Renal cortical epithelial cell (primary cell): Measurements from ENCODE around the gene GLI1. TPM values are rescaled to one million over a fixed set of nuclear protein-coding genes. Genes with fewer than 3 reads are reported as not detected.
"Not testable (repeated sequence)": the region's sequence is repeated elsewhere in the genome, so short reads cannot be mapped to it uniquely, and the experiment has no call there.

ENCODE experiments used
- DNase-seq: peaks from one replicate; pipeline ENCODE4 v3.0.0-alpha.2; 2011; ENCODE audit warnings: low read depth
- total RNA-seq: library from RNA; depleted of rRNA; stranded (reverse); fragments of >200 nt; gene quantifications from 2 replicates; pipeline ENCODE4 v1.2.3, GENCODE V29; 2014

The GLI1 gene
- total RNA-seq, 1 donor from 2014 or later, result 0.50 TPM

DNA sequence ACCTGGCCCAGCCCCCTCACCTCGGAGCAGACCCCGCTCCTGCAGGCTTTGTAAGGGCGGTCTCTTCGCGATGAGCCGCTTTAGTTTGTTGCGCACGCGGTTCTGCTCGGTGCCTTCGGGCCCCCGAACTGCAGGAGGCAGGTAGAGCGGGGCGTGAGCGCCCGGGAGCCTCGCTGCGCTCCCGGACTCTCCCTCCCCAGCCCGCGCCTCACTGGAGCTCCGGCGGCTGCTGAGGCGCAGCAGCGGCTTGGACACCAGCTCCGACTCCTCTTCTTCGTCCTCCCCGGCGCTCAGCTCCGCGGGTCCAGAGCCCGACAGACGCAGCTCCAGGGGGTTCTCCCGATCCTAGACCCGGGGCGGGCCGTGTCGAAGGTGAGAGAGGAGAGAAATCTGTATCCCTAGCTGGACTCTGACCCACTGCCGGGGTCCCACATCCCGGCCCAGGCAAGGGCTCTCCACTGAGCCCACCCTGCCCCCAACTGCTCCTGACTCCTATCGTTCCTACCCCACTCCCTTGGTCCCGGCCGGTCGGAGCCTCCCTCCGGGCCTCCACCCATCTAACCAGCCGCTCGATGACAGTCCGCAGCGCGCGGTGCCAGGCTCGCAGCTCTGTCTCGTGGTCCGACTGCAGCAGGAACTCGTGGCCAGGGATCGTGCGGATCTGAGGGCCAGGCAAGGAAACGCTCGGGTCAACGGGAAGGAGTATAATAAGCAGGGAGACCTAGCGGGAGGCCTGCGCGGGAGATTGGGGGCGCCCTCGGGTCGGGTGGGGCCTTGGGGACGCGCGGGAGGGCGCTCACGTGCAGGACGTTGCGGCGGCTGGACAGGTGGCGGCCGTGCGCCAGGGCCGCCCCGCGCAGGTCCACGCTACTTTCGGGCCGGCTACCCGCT lies 15.9 kb downstream of the GLI1 start:
- no peak for DNase-seq

DNA sequence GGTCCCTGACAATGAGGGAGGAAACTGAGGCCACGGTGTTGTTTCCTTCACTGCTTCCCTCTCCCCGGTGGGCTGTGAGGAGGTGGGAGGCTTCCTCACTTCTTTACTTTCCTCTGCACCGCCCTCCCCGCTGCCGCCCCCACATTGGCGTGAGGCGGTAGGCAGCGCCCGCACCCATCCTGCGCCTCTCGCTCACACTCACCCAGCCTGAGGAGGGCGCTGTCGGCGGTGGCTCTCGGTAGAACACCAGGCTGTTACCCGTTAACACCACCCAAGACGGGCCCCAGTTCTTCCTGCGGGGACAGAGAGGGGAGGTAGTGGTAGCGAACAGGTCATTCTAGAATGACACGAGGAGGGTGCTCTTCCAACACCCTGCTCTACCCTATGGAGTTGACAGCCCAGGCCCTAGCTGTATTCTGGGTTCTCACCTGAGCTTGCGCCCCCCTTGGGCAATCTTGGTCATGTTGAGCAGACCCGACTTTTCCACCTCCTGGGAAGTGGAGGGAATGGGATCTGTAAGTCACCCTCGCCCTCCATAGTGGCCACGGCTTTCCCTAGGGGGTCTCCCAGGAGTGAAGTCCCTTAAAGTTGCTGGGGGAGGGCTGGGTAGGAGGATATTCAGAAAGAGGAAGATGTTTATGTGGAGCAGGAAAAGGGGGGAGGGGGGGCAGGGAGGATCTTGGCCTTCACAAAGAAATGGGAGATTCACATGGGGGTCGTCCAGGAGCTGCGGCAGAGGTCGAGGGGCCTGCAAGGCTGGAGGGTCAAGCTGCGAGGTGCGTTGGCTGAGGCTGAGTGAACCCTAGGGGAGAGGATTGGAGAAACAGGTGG lies 16.8 kb downstream of the GLI1 start:
- no peak for DNase-seq

- DNase-seq, result no peak
Observed at GRCh38 chr12:57476993-57477709, 17.6 kb downstream of the GLI1 start.

DNA sequence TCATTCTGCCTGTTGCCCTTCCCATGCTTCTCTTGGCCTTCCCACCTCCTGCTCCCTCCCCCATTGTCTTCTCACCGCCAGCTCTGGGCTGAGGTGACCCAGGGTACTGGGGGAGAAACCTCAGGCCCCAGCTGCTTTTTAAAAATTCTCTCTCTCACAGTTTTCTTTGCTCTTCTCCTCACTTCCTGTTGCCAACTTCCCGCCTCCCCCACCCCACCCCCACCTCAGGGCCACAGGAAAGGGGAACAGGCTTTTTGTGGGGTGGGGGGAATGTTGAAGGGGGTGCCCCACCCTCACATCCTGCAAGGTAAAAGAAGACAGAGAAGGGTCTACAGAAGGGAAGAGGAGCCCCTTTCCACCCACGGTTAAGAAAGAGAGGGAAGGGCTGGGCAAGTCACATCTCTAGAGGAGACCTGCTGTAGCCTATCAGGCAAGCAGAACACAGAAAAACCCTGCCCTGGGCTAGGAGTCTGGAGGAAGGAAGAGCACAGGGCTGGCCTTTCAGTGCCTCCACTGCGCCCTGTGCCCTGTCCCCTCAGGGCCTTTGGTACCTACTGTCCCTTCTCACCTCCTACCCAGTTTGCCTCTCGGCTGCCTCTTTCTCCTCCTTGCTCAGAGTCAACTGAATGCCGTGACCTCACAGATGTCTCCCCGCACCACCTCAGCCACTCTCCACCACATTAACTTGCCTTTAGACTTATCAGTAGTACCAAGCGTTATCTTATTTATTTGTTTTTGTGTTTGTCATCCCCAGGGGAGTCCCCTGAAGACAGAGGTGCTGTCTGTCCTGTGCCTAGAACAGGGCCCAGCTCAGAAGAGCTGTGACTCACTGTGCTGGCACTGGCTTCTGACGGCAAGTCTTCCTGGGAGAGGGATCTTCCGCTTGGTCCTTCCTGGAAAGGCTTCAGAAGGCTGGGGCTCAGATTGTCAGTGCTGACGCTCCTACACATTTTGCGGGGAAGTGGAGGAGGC lies 18.4 kb downstream of the GLI1 start:
- DNase-seq, result no peak

GRCh38 chr12:57479043-57479375 lies 19.4 kb downstream of the GLI1 start:
- no peak for DNase-seq

GRCh38 chr12:57479376-57480115 lies 20.0 kb downstream of the GLI1 start, which contains the start of gene ARHGAP9:
Gene ARHGAP9, minus strand, starts transcription at chr12:57479866. Its CDS starts 460 bp downstream, at chr12:57479406.
- DNase-seq, result no peak

DNA sequence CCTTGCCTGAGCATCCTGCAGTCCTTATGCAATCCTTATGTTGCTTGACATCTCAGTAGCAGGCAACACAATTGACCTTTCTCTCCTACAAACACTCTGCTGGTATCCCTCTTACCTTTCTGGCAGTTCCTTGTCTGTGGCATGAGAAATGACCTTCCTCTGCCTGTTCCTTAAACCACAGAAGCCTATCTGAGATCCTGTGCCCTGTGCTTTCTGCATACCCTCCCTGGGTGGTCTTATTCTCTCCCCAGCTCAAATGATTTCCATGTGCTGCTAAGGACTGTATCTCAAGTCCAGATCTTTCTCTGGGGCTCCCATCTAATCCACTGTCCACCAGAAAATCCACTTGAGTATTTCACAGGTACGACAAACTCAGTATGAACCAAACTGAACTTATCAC lies 22.1 kb downstream of the GLI1 start:
- DNase-seq, result no peak

DNA sequence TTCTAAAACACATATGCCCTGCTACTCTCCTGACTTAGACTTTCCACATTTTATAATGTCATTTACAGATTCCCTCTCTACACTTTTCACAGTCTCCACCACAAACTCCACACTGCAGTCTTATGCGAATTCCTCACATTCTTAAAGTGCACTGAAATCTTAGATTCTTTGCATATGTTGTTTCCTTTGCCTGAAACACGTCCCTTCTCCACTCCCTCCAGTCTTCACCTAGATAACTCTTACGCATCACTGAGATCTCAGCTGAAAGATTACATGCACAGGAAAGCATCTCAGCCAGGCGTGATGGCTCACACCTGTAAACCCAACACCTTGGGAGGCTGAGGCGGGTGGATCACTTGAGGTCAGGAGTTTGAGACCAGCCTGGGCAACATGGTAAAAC lies 23.9 kb downstream of the GLI1 start:
- DNase-seq, result peak; percentile 72

- DNase-seq, result no peak
Observed at GRCh38 chr12:57485695-57486094, 26.1 kb downstream of the GLI1 start.

DNA sequence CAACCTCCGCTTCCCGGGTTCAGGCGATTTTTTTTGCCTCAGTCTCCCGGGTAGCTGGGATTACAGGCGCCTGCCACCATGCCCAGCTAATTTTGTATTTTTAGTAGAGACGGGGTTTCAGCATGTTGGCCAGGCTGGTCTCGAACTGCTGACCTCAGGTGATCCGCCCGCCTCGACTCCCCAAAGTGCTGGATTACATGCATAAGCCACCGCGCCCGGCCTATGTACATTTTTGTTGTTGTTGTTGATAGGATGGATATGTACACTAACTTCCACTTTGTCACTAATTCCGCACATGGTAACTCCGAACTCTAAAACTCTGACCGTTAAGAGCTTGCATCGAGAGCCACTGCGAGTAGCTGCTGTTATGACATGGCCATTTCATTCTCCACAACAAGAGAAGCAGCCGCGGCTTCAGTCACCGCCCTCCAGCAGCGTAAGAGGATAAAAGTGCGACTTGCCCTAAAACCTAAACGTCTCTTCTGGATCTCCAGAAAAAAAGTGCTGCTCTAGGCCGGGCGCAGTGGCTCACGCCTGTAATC lies 27.5 kb downstream of the GLI1 start:
- no peak for DNase-seq

- DNase-seq, result peak; percentile 96
Observed at GRCh38 chr12:57487597-57488401, 28.2 kb downstream of the GLI1 start, which contains the start of gene MARS1. Gene MARS1, plus strand, starts transcription at chr12:57488068. Its CDS starts 23 bp downstream, at chr12:57488091.

DNA sequence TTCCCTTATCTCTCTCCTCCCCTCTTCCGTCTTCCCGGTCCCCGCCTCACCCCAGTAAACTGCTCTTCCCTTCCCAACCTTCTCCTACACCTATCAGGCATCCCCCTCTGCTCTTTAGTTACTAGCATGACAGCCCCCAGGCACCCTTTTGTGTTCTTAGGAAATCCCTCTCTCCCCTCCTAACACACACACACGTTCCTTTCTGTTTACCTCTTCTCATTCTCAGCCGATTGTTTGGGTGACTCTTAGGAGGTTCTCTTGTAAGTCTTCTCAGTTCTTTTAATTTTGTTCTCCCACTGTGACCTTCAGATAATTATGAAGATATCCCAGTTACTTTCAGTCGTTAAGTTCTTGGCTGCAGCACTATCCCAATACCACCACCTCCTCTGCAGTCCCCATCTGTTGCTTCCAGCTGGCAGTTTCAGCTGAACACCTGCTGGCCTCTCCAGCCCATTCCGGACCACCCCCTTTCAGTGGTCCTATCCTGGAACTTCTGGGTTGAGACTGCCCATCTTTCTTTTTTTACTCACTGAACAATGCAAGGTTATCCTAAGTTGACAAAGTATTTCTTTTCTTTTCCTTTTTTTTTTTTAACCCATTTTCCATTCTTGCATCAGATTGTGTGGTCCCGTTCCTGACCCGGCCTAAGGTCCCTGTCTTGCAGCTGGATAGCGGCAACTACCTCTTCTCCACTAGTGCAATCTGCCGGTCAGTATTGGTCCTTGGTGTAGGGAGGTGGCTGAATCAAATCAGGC lies 29.0 kb downstream of the GLI1 start:
- DNase-seq, result no peak

DNA sequence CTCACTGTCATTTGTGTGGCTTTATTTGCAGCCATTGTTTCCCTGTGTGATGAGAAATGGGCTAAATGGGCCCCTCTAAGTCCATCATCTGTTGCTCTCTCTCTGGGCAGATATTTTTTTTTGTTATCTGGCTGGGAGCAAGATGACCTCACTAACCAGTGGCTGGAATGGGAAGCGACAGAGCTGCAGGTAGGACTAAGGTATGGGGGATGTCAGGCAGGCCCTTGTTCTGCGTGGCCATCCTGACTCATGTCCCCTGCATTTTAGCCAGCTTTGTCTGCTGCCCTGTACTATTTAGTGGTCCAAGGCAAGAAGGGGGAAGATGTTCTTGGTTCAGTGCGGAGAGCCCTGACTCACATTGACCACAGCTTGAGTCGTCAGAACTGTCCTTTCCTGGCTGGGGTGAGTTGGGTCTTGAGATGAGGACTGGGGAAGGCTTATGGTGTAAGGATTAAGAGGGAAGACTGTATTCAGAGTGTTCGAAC lies 29.6 kb downstream of the GLI1 start:
- peak; percentile 20 for DNase-seq

GRCh38 chr12:57490126-57490525 lies 30.5 kb downstream of the GLI1 start:
- DNase-seq, result no peak

DNA sequence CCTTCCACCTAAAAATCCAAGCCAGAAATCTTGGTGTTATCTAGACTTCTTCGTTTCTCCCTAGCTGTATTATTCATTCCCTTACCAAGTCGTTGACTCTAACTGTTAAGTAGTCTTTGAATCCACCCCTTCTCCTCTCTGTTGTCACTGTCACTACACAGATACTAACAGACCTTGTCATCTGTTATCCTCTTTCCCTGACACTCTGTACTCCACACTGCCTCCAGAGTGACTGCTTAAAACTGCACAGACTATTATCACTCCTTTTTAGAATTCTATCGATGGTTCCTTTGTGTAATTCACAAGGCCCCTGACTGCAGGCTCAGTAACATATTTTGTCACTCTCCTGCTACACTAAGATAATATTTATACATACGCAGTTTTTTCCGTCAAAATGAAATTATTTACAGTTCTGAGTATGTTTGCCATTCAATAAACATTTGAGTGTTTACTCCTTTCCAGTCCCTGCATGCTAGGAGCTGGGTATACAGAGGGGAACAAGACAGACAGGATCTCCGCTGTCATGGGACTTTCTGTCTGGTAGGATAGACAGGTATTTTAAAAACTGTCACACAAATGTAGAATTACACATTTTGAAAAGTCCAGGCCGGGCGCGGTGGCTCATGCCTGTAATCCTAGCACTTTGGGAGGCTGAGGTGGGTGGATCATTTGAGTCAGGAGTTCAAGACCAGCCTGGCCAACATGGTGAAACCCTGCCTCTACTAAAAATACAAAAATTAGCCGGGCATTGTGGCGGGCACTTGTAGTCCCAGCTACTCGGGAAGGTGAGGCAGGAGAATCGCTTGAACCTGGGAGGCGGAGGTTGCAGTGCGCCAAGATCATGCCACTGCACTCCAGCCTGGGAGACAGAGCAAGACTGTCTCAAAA lies 32.1 kb downstream of the GLI1 start:
- DNase-seq, result no peak

GRCh38 chr12:57495051-57495701 lies 35.6 kb downstream of the GLI1 start:
- not testable (repeated sequence) for DNase-seq

DNA sequence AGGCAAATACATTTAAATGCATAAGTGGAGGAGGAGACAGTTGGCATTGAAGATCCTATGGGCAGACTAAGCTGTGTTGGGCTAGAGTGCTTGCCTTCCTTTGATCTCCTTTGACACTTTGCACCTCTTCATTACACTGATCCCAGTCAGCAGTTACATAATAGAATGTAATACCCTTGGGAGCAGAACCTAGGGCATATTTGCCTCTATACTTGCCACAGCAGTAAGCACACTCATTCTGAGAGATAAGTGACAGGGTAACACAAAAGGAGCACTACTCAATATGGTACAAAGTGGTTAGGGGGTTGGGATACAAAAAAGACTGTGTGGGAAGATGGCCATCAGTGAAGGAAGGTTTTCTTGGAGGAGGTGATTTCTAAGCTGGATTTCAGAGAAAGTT lies 37.2 kb downstream of the GLI1 start:
- no peak for DNase-seq
